Colonic mucosa (tissue), 4 donors: ENCODE data around the gene EEF2K. TPM values are rescaled to one million over a fixed set of nuclear protein-coding genes. Genes with fewer than 3 reads are reported as not detected.

Experiments used
- DNase-seq: peaks from one replicate; pipeline ENCODE4 v3.0.0-alpha.2; 2020
- H3K27ac ChIP-seq: fragments of 200-600 bp; one replicate; pipeline ENCODE4 v1.8.0; 2021
- H3K27me3 ChIP-seq: fragments of 200-600 bp; one replicate; pipeline ENCODE4 v1.8.0; 2021
- H3K36me3 ChIP-seq: fragments of 200-600 bp; one replicate; pipeline ENCODE4 v1.8.0; 2021
- H3K4me1 ChIP-seq: fragments of 200-600 bp; one replicate; pipeline ENCODE4 v1.8.0; 2021; ENCODE audit warnings: mild to moderate bottlenecking
- H3K4me3 ChIP-seq: fragments of 200-600 bp; one replicate; pipeline ENCODE4 v1.8.0; 2021
- H3K9ac ChIP-seq, 2 donors: one replicate each; pipeline ENCODE4 v1.7.0; 2013; ENCODE audit warnings: control low read depth in 2 of 2, low read depth in 2 of 2, low read length in 2 of 2
- H3K9me3 ChIP-seq: fragments of 200-600 bp; one replicate; pipeline ENCODE4 v1.8.0; 2021
- intact Hi-C: fragments of 100-400 bp; cut with DNase I; formaldehyde crosslinking; loops from one replicate; pipeline ENCODE4 v1.14.1; 2022
- total RNA-seq, 2 donors: library from RNA; stranded (reverse); fragmentation: NEBNext Ultra II Directional in 1 of 2; extraction: Animal tissue kit (Norgen Biotek cat#: 25700) in 1 of 2; gene quantifications; one replicate each; pipeline ENCODE4 v1.2.1, GENCODE V29; 2021
- TF ChIP-seq, protein P1 (sequence below): fragments of 200-600 bp; IDR thresholded peaks from one replicate; pipeline ENCODE4 v1.8.0; 2022; ENCODE audit warnings: antibody characterized with exemption, mild to moderate bottlenecking
- donor health status: healthy.
- donor health status: DM: no; HTN: no; CAD: no.
- donor health status: DM: no; HTN: no; CAD: no.

Gene EEF2K
- total RNA-seq, 2 donors from 2014 or later, result 25.8 to 53.4 TPM

DNA sequence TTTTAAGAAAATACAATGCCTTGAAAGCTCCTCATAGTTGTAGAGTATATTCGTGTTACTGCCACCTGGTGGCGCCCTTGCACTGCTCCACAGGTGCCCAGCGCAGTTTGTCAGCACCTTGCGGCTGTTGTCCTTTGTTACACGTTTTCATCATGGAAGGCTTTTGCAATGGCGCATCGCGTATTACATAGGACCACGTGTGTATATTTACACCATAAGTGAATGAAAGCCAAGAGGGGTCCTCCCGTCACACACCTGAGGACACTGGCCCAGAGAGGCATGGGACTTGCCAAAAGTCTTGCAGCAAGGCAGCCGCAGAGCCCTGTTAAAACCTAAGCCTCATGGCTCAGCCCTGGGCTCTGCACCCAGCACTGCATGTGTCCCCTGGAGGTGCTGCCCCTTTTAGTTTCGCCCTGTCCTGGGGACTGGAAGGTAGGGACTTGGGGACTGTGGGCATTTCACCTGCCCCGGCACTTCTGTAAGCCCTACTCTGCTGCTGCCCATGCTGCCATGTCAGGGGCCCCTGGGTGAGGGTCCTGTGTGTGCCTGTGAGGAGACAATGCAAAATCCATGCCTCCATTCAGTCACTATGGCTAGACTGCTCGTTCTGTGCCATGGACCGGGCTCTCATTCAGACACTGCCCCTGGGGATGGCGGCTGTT lies 115.4 kb downstream of the EEF2K start:
- Histone ChIP-seq H3K36me3 (peaks cover 4% of the 10 kb centered on the region), H3K27ac (no peak overlapping the region), H3K4me3 (no peak overlapping the region), H3K4me1 (no peaks in the 10 kb centered on the region), H3K9me3 (no peaks in the 10 kb centered on the region), H3K27me3 (no peaks in the 10 kb centered on the region), H3K9ac (no peak overlapping the region)
- DNase-seq, result peak; percentile 58
- TF ChIP-seq, protein P1, sequence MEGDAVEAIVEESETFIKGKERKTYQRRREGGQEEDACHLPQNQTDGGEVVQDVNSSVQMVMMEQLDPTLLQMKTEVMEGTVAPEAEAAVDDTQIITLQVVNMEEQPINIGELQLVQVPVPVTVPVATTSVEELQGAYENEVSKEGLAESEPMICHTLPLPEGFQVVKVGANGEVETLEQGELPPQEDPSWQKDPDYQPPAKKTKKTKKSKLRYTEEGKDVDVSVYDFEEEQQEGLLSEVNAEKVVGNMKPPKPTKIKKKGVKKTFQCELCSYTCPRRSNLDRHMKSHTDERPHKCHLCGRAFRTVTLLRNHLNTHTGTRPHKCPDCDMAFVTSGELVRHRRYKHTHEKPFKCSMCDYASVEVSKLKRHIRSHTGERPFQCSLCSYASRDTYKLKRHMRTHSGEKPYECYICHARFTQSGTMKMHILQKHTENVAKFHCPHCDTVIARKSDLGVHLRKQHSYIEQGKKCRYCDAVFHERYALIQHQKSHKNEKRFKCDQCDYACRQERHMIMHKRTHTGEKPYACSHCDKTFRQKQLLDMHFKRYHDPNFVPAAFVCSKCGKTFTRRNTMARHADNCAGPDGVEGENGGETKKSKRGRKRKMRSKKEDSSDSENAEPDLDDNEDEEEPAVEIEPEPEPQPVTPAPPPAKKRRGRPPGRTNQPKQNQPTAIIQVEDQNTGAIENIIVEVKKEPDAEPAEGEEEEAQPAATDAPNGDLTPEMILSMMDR, result peak; percentile 88
- intact Hi-C loops, result loop anchor here (10.0 kb wide), 2 partner anchors 93 to 1167 kb away; partner anchors contain the start of genes DNAH3 and LDAF1

DNA sequence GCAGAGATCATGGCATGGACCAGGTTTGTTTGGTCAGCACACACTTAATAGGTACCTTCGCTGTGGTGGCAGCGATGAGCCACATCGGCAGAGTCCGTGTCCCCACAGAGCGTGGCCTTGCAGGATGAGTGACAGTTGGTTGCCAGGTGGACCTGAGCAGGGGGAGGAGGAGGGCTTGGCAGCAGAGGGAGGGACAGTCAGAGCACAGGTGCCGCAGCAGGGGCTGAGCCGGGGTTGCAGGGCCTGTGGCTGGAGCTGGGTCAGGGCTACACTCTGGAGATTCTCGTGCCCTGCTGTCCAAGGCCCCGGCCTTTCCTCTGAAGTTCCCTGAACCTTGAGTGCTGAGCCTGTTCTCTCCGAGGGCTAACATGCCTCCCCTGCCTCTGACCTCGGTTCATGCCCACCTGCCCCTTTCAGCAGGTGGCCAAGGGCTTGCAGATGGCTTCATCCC lies 116.0 kb downstream of the EEF2K start:
- no peak overlapping the region for H3K4me3 ChIP-seq
- no peaks in the 10 kb centered on the region for H3K9me3 ChIP-seq
- DNase-seq, result no peak
- no peaks in the 10 kb centered on the region for H3K27me3 ChIP-seq
- H3K9ac ChIP-seq, result no peak overlapping the region
- no peaks in the 10 kb centered on the region for H3K4me1 ChIP-seq
- peaks cover 1% of the 10 kb centered on the region for H3K36me3 ChIP-seq
- TF ChIP-seq, protein P1, result no peak
- intact Hi-C loops, result loop anchor here (10.0 kb wide), 2 partner anchors 93 to 1167 kb away; partner anchors contain the start of genes DNAH3 and LDAF1
- no peak overlapping the region for H3K27ac ChIP-seq

DNA sequence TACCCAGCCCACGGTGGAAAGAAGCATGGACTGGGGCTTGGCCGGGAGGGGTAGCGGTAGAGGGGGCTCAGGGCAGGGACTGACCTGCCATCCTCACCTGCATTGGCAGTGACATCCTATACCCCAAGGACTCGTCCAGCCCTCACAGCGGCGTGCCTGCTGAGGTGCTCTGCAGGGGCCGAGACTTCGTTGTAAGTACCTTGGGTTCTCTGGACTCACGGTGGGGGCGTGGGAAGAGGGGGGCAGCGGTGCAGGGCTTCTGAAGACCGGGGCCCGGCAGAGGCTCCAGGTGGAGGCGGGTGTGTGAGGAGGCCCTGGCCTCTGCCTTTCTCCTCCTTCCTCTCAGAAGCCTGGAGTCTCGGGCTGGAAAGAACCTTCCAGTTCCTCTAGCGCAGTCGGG lies 116.7 kb downstream of the EEF2K start:
- Histone ChIP-seq H3K27ac (no peak overlapping the region), H3K9me3 (no peaks in the 10 kb centered on the region), H3K4me3 (no peak overlapping the region), H3K27me3 (no peaks in the 10 kb centered on the region), H3K4me1 (no peaks in the 10 kb centered on the region), H3K36me3 (no peaks in the 10 kb centered on the region), H3K9ac (no peak overlapping the region)
- TF ChIP-seq, protein P1, result no peak
- DNase-seq, result no peak
- intact Hi-C loops, result loop anchor here (10.0 kb wide), 2 partner anchors 92 to 1168 kb away; partner anchors contain the start of genes DNAH3 and LDAF1

DNA sequence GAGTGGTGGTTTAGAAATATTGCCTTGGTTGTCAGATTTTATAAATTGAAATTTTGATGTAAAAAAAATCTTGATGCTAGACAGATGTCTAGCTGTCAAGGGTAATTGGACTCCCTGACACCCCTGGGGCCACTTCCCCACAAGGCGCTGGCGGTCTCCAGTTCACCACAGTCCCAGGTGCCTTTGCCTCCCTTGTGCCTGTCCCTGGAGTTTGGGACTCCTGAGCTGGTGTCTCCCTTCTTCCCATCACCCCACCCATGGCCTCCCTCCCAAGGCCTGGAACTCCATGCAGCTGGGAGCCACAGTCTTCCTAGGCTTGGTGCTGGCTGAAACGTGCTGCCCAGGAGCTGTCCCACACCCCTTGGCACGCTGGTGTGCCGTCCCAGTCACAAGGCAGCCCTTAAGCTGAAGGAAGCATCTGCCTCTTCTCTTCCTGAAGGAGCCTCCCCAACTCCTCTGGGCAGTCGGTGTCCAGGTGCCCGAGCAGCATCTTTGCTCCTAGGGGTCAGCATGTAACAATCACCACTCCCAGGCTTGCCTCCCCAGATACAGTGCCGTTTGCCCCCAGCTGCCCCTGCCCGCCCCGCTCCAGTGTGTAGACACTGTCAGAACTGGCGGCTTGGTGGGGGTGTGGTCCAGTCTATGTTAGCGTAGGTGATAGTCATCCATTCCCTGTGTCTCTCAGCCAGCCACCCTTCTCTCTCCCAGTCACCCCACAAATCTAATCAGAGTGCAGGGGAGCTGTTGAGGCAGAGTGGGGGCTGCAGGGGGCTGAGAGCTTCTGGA lies 117.3 kb downstream of the EEF2K start:
- no peak overlapping the region for H3K4me3 ChIP-seq
- no peak overlapping the region for H3K27ac ChIP-seq
- H3K27me3 ChIP-seq, result no peaks in the 10 kb centered on the region
- no peaks in the 10 kb centered on the region for H3K9me3 ChIP-seq
- TF ChIP-seq, protein P1, result no peak
- no peak for DNase-seq
- H3K36me3 ChIP-seq, result no peaks in the 10 kb centered on the region
- intact Hi-C loops, result loop anchor here (10.0 kb wide), 2 partner anchors 91 to 1169 kb away; partner anchors contain the start of genes DNAH3 and LDAF1
- no peaks in the 10 kb centered on the region for H3K4me1 ChIP-seq
- no peak overlapping the region for H3K9ac ChIP-seq

DNA sequence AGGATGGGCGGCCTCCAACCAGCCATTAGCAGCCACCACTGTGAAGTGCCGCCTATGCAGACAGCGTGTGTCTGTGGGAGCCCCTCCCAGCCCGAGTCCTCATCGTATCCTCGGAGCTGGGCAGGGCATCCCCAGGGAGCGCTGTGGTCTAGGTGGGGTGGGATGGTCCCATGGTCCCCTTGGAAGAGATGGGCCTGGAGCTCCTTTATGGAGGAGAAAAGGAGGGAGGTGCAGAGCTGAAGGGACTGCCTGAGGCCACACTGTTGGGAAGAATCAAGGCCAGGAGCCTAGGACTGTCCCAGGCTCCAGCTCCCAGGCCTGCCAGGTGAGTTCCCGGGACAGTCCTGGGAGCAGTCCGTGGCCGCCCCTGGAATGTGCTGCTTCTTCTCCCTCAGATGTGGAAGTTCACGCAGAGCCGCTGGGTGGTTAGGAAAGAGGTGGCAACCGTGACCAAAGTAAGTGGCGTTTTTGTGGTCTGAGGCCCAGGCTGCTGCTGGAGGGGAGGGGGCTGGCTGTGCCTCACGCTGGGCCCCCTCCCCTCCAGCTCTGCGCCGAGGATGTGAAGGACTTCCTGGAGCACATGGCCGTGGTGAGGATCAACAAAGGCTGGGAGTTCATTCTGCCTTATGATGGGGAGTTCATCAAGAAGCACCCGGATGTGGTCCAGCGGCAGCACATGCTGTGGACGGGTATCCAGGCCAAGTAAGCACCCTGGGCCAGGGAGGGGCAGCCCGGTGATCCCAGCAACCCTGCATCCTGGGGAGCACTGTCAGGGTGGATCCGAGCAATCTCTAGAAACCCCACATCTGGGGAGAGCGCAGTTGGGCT lies 118.1 kb downstream of the EEF2K start:
- TF ChIP-seq, protein P1, result no peak
- H3K9me3 ChIP-seq, result no peaks in the 10 kb centered on the region
- H3K9ac ChIP-seq, result no peak overlapping the region
- intact Hi-C loops, result loop anchor here (10.0 kb wide), 2 partner anchors 91 to 1169 kb away; partner anchors contain the start of genes DNAH3 and LDAF1
- no peak overlapping the region for H3K27ac ChIP-seq
- no peaks in the 10 kb centered on the region for H3K27me3 ChIP-seq
- H3K36me3 ChIP-seq, result no peaks in the 10 kb centered on the region
- H3K4me1 ChIP-seq, result no peaks in the 10 kb centered on the region
- DNase-seq, result no peak
- H3K4me3 ChIP-seq, result no peak overlapping the region
